ENCODE results near the gene NAT9.

NAT9 gene

DNA sequence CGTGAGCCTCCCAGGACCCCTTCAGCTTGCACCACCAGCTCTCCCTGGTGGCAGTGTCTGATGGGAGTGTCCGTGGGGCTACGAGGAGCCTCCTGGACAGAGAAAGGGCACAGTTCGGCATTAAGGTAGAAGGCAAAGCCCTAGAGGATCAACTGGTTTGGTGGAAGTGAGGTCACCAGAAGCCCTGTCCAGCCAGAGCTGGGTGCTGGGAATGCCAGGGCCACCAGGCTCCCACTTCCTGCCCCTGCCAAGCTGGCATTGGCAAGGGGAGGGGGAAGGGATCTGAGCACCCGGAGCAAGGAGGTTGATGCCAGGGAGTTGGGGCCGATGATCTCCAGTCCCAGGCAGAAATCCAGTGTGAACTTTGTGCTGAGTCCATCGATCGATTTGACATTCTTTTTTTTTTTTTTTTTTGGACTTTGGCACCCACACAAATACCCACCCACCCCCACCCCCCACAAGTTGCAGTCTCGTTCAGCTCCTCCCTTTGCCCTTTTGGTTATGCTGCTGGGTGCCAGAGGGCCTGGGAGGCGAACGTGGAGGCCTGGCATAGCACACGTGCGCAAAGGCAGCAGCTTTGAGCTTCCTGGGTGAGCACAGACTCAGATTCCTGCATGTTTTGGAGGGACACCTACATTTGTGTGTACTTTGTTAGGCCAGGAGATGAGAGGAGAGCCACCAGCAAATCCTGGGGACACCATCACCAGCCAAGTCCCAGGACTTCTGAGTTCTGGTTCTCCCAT lies 25.6 kb downstream of the NAT9 start:
- in situ Hi-C loops (cut with MboI; ENCODE audit: low pct_unique_long_range_greater_than_20kb, low sequenced_read_pairs) = no loop called here
- no peak for DNase-seq

DNA sequence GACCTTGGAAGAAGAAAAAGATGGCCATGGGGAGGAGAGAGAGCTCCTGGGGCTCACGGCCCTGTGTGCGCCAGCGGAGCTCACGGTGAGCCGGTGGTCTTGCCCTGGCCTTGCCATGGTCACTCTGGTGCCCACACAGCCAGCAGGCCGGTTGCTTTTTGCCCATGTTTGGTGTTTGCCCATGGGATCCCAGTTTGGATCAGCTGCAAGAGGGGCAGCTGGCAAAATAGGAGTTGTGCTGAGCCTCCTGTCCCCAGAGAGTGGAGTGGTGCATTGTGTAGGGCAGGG lies 26.2 kb downstream of the NAT9 start:
- no peak for DNase-seq
- in situ Hi-C loops (cut with MboI; ENCODE audit: low pct_unique_long_range_greater_than_20kb, low sequenced_read_pairs) = no loop called here

DNA sequence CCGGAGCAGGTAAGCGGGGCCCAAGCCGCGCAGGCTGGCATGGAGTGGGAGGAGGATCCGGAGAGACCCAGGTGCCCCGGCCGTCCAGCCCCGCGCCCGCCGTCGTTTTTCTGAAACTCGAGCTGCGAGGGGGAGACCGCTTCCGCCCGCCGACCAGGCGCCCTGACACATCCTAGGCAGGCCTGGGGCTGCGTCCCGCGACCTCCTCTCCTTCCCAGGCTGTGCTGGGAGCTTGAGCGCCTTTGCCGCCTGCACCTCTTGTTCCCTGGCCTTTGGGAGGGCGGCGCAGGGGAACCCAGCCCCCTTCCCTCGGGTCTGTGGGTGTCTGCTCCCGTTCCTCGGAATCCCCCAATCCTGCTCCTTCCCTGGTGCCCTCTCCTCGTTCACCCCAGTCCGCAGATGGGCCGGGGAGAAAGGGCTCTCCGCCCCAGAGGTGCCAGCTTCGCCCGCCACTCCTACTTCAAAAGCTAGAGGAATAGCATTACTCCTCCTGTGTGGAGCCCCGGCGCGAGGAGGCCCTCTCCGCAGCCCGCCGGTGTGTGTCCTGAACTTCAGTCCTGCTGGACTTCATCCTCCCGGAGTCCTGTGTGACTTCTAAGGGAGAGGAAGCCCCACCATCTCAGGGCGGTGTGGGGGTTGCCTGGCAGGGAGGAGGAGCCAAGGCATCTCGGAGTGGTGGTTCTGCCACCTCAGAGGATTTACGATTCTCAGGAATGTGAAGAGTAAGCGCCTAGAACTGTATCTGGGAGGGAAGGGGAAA lies 26.7 kb downstream of the NAT9 start:
- DNase-seq = no peak
- in situ Hi-C loops (cut with MboI; ENCODE audit: low pct_unique_long_range_greater_than_20kb, low sequenced_read_pairs) = no loop called here

GRCh38 chr17:74748529-74749278 lies 27.4 kb downstream of the NAT9 start, which contains the start of gene NHERF1:
Gene NHERF1 (plus strand): TSS chr17:74748628. CDS start chr17:74748847, 219 bp downstream.
- DNase-seq = peak; percentile 94
- in situ Hi-C loops (cut with MboI; ENCODE audit: low pct_unique_long_range_greater_than_20kb, low sequenced_read_pairs) = no loop called here

DNA sequence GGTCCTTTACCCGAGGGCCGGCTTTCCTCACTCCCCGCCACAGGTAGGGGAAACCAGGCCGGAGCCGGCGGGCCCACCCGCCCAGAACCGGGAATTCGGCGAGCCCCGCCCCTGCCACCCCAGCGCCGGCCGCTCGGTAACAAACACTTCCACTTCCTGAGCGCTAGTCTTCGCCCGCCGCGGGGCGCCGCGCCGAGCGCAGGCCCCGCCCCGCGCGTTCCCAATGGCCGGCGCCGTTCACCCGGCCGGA lies 27.9 kb downstream of the NAT9 start:
- in situ Hi-C loops (cut with MboI; ENCODE audit: low pct_unique_long_range_greater_than_20kb, low sequenced_read_pairs) = no loop called here
- no peak for DNase-seq

- DNase-seq = peak; percentile 52
- in situ Hi-C loops (cut with MboI; ENCODE audit: low pct_unique_long_range_greater_than_20kb, low sequenced_read_pairs) = no loop called here
Observed at GRCh38 chr17:74746922-74747321, 29.2 kb downstream of the NAT9 start.

DNA sequence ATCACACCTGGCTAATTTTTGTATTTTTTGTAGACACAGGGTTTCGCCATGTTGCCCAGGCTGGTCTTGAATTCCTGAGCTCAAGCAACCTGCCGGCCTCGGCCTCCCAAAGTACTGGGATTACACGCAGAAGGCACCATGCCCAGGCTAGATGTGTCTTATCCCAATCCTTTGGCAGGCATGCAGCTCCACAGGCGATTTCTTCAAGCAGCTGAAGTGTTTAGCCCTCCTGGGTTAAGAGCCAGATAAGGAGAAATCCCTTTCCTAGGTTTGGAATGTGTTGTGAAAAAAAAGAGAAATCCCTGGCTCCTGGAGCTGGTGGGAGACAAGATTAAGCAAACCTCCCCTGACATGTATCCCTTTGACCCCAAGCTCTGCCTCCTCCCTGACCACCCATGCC lies 29.8 kb downstream of the NAT9 start:
- in situ Hi-C loops (cut with MboI; ENCODE audit: low pct_unique_long_range_greater_than_20kb, low sequenced_read_pairs) = no loop called here
- no peak for DNase-seq

DNA sequence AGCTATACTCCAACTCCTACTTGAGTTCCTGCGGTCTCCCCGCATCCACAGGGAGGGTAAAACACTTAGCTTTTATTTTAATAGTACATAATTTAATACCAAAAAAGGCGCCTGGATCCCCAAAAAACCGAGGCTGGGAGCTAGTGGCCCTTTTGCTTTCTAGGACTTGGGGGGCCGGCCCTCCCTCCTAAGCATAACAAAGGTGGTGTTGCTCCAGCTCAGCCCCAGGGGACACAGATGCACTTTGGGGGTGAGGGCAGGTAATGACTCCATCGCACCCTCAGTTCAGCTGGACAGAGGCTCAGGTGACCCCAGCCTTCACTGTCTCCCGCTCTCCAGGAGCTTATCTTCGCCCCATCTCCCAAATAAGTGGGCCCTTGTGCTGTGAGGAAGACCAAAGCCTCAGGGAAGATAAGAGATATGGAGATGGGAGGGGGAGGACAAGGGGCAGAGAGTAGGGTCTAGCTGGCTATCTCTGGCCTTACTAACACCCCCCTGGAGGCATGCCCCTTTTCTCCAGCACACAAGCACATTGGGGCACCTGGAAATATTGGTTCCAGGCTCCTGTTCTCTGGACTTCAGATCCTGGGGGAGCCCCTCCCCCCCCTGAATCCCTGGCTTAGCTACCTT lies 30.5 kb downstream of the NAT9 start:
- DNase-seq = no peak
- in situ Hi-C loops (cut with MboI; ENCODE audit: low pct_unique_long_range_greater_than_20kb, low sequenced_read_pairs) = no loop called here

GRCh38 chr17:74744714-74745547 lies 31.2 kb downstream of the NAT9 start:
- peak; percentile 81 for DNase-seq
- in situ Hi-C loops (cut with MboI; ENCODE audit: low pct_unique_long_range_greater_than_20kb, low sequenced_read_pairs) = no loop called here

DNA sequence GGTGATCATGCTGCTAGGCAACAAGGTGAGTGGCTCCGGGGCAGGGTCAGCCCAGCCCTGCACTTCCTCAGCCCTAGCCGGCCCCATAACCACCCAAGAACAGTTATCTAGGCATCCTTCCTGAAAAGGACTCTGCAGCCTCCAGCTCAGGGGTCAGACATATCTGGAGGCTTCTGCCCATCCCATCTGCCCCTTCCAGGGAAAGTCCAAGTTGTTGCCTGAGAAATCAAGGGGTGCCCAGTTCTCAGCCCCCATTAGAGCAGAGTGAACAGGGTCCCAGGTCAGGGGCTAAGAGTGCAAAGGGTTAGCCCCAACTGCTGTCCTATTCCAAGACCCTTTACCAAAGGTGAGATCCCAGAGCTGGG lies 31.8 kb downstream of the NAT9 start:
- in situ Hi-C loops (cut with MboI; ENCODE audit: low pct_unique_long_range_greater_than_20kb, low sequenced_read_pairs) = no loop called here
- DNase-seq = no peak

- in situ Hi-C loops (cut with MboI; ENCODE audit: low pct_unique_long_range_greater_than_20kb, low sequenced_read_pairs) = no loop called here
- DNase-seq = no peak
Observed at GRCh38 chr17:74743755-74744154, 32.4 kb downstream of the NAT9 start.

- in situ Hi-C loops (cut with MboI; ENCODE audit: low pct_unique_long_range_greater_than_20kb, low sequenced_read_pairs) = no loop called here
- DNase-seq = no peak
Observed at GRCh38 chr17:74742978-74743545, 33.1 kb downstream of the NAT9 start.

GRCh38 chr17:74742153-74742515 lies 34.0 kb downstream of the NAT9 start:
- in situ Hi-C loops (cut with MboI; ENCODE audit: low pct_unique_long_range_greater_than_20kb, low sequenced_read_pairs) = no loop called here
- DNase-seq = peak; percentile 91

DNA sequence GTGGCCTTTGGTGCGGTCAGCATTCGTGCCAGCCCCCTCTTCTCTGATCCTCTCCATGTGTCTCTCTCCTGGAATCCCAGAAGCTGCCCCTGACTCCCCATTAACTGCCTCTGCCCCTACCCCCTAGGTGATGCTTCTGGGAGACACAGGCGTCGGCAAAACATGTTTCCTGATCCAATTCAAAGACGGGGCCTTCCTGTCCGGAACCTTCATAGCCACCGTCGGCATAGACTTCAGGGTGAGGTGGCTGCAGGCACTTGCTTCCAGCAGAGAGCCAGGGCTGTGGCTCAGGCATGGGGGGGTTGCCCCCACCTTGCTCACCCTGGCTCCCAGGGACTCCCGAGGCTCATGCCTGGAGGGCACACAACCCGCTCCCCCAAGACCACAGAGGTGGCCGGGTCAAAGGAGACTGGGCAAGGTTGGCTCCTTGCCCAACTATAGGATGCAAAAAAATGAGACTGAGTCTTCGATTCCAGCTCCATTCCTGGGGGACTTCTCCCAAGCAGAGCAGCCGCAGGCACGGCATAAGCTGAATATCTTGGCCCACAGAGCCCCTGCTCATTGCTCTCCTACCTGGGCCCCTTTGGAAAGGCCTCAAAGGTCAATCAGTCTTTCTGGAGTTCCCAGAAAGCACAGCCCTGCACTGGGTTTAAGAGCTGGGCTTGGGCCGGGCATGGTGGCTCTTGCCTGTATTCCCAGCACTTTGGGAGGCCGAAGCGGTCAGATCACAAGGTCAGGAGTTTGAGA lies 35.3 kb downstream of the NAT9 start:
- in situ Hi-C loops (cut with MboI; ENCODE audit: low pct_unique_long_range_greater_than_20kb, low sequenced_read_pairs) = no loop called here
- no peak for DNase-seq

GRCh38 chr17:74740173-74740572 lies 36.0 kb downstream of the NAT9 start:
- DNase-seq = no peak
- in situ Hi-C loops (cut with MboI; ENCODE audit: low pct_unique_long_range_greater_than_20kb, low sequenced_read_pairs) = no loop called here

DNA sequence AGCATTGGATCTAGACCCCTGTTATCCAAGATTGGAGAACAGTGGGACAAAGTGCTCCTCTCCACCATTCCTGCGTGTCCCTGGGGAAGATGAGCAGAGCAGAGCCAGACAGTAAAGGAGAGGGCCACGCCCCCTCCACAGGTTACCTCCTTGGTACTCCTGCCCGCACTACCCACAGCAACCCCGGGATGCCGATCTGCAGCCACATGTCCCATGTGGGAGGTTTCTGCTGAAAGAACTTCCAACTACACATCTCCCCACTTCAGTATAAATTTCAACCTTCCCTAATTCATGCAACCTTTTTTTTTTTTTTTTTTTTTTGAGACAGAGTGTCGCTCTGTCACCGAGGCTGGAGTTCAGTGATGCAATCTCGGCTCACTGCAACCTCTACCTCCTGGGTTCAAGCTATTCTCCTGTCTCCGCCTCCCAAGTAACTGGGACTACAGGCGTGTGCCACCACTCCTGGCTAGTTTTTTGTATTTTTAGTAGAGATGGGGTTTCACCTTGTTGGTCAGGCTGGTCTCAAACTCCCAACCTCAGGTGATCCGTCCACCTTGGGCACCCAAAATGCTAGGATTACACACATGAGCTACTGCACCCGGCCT lies 36.8 kb downstream of the NAT9 start:
- no peak for DNase-seq
- in situ Hi-C loops (cut with MboI; ENCODE audit: low pct_unique_long_range_greater_than_20kb, low sequenced_read_pairs) = no loop called here

DNA sequence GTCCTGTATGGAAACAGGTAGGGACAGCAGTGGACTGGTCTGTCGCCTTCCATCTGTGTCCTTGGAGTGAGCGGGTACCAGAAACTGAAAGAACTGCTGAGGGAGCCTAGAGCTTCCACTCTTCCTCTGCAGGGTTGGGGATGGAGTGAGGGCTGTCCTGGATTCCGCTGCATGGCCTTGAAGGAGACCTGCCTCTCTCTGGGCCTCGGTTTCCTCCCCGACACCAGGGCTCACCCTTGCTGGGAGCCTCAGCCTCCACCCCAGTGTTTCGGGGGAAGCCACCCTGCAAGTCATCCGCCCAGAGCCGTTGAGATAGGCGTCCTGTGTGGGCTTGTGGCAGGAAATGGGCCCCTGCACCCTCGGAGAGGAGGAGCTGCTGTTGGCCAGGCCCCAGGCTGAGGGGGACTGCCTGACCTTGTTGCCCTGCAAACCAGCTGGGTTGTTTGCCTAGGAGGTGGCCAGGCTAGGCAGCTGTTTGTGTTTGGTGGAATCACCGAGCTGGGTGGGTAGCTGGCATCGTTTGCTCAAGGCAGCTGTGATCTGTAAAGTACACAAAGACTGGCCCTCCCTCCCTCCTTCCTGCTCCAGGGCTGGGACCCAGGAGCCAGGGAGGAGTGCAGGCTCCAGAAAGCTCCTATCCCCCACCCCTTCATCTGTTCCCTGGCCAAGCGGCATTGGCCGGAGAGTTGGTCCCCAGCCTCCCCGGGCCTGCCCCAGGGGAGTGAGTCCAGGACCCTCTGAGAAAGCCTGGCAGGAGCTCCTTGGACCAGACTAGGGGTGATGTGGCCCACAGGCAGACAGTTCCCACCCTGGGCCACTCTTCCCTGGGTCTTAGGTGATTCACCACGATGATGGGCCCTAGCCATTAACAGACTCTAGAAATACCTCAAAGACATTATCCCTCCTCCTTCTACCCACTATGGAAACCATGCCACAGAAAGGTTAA lies 37.8 kb downstream of the NAT9 start:
- DNase-seq = peak; percentile 77
- in situ Hi-C loops (cut with MboI; ENCODE audit: low pct_unique_long_range_greater_than_20kb, low sequenced_read_pairs) = no loop called here
